ENCODE data around the gene CD248. TPM values are rescaled to one million over a fixed set of nuclear protein-coding genes. Genes with fewer than 3 reads are reported as not detected.

CD248 gene
- total and polyA plus RNA-seq, 8 donors, result 0.58 to 66.9 (median 5.7) TPM

DNA sequence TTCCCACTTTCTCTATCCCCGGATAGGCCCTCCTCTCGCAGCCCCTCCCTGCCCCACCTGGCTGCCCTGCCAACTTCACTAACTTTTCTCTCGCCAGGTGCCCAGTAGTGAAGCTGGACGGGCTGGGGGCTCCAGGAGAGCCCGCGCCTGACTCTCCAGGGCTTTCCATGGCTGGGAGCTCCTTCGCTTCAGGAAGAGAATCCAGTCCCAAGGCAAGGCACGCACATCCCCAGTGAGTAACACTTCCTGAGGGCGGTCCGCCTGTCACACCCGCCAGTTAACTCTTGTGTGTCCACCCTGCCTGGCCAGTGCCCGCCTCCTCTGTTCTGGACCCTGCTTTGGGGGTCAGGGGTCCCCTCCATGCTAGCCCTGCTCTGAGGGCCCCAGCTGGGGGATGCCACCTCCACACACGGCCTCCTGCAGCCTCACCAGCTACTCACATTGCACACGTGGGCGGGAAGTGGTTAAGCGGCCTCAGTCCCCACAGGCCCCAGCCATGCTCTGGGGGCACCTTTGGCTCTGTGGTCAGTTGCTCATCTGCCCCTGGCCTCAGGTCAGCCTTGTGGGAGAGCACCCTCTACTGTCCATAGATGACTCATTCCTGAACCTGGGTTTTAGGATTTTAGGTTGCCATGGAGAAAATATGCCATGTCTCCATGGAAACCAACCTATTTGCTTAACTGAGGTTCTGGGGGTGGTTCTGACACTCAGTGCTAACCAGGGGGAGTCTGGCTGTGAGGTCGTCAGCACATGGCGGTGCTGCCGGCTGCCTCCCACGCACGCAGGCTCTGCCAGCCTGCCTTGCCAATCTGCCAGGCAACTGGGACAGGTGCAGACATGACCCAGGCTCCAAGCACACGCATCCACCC lies 19.6 kb upstream of the CD248 start, which contains the start of gene RIN1:
RIN1 (minus strand) TSS at position 201 of the 869 bp plus-strand sequence; CDS start at position 169, 32 bp downstream.
- H3K4me3 ChIP-seq, result peak within 1 kb of the TSS; percentile 46 to 73 (median 62)
- TF ChIP-seq, protein P1, sequence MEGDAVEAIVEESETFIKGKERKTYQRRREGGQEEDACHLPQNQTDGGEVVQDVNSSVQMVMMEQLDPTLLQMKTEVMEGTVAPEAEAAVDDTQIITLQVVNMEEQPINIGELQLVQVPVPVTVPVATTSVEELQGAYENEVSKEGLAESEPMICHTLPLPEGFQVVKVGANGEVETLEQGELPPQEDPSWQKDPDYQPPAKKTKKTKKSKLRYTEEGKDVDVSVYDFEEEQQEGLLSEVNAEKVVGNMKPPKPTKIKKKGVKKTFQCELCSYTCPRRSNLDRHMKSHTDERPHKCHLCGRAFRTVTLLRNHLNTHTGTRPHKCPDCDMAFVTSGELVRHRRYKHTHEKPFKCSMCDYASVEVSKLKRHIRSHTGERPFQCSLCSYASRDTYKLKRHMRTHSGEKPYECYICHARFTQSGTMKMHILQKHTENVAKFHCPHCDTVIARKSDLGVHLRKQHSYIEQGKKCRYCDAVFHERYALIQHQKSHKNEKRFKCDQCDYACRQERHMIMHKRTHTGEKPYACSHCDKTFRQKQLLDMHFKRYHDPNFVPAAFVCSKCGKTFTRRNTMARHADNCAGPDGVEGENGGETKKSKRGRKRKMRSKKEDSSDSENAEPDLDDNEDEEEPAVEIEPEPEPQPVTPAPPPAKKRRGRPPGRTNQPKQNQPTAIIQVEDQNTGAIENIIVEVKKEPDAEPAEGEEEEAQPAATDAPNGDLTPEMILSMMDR (IDR thresholded peaks at IDR 0.05), result peak in 1 of 7 experiments; percentile 13
- TF ChIP-seq POLR2A (IDR thresholded peaks at IDR 0.05), result no peak
- peak in 2 of 3 donors; percentile 72 to 77 for TF ChIP-seq POLR2AphosphoS5 (IDR thresholded peaks at IDR 0.05)
- peaks cover 23 to 41% (median 34%) of the 10 kb centered on the region in 4 donors for H3K4me1 ChIP-seq
- peaks cover 41 to 79% (median 73%) of the 10 kb centered on the region in 4 donors for H3K36me3 ChIP-seq
- DNase-seq, result peak; percentile 75 to 85
- intact Hi-C loops (cut with DNase I; ENCODE audit: low total_unique reads), result no loop called here
- 6 to 11% (median 7%) methylated on average over 11 to 22 of the region's 22 CpGs for WGBS, 5 donors
- no peaks in the 10 kb centered on the region for H3K27me3 ChIP-seq
- H3K9me3 ChIP-seq, result no peaks in the 10 kb centered on the region
- H3K27ac ChIP-seq, result peak within 1 kb of the TSS; percentile 78 to 88 (median 85)

DNA sequence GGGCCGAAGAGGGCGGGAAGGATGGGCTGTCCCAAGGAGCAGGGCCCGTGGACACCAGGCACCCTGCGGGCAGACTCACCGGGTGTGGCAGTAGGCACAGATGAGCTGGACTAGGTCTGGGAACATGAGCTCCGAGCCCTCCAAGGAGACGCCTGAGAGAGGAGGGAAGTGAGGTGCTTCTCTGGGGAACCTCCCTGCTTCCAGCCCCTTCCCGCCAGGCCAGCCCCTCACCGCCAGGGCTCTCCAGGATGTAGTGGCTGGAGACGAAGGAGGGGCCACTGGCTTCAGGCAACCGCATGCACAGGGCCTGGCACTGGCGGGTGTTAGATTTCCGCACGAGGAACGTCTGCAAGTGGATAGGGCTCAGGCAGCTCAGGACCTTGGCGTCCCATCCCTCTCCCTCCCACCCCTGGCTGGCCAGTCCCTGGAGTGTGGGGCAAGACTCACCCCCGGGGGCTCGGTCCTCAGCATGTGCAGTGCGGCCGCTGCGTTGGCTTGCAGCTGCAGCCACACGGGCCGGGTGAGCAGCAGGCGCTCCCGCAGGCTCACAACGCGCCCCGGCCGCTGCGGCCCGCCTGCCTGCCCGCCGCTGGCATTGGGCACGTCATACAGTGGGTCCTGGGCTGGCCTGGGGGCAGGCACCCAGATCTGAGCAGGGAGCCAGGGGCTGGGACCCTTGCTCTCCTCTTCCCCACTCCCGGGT lies 18.8 kb upstream of the CD248 start:
- intact Hi-C loops (cut with DNase I; ENCODE audit: low total_unique reads), result no loop called here
- Histone ChIP-seq H3K27ac (peak overlapping the region; percentile 78 to 88 (median 85)), H3K9me3 (no peaks in the 10 kb centered on the region), H3K27me3 (no peaks in the 10 kb centered on the region), H3K4me3 (peak overlapping the region; percentile 46 to 73 (median 62)), H3K4me1 (peaks cover 23 to 41% (median 34%) of the 10 kb centered on the region in 4 donors), H3K36me3 (peaks cover 33 to 72% (median 66%) of the 10 kb centered on the region in 4 donors)
- DNase-seq, result peak in 1 of 2 donors; percentile 61
- WGBS, 5 donors, result 9 to 40% (median 13%) methylated on average over 4 to 35 of the region's 35 CpGs
- TF ChIP-seq, protein P1 (IDR thresholded peaks at IDR 0.05), result no peak
- TF ChIP-seq POLR2A (IDR thresholded peaks at IDR 0.05) (no peak), EP300 (IDR thresholded peaks at IDR 0.05) (no peak), POLR2AphosphoS5 (IDR thresholded peaks at IDR 0.05) (no peak)

DNA sequence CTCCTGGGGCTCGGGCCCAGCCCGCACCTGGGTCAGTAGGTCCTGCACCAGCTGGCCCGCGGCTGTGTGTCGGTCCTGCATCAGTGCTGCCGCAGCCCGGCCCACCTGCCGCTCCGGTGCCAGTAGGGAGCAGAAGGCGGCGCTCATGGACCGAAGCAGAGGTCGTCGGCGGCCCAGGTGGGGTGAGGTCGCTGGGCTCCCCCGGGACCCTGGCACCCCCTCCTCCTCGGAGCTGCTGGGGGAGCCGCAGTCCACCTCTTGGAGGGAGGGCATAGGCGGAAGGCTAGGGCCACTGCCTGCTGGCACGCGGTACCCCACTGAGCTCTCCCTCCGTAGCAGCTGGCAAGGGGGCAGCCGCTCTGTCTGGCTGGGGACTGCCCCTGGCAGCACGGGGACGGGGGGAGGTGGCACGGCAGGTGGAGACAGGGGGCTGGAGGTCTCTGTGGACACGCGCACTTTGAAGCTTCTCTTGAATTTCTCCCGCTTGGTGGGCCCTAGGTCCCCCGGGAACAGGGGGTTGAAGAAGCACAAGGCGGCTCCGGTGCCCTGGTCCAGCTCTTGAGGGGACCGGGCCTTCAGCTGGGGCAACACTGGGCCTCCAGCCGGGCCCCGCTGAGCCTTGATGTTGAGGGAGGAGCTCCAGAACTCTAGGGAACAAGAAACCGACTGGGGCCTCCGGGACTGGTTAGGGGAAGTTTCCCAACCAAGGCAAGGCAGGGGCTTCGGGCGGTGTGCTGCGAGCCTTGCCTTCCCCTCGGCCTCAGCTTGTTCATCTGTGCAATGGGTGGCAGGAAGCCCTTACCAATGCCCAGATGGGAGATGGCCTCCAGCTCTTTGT lies 18.0 kb upstream of the CD248 start:
- Histone ChIP-seq H3K4me3 (peak overlapping the region; percentile 46 to 73 (median 62)), H3K4me1 (peaks cover 23 to 41% (median 34%) of the 10 kb centered on the region in 4 donors), H3K27ac (peak overlapping the region in 3 of 5 donors; percentile 79 to 88 (median 85)), H3K36me3 (peaks cover 24 to 64% (median 57%) of the 10 kb centered on the region in 4 donors), H3K9me3 (no peaks in the 10 kb centered on the region), H3K27me3 (no peaks in the 10 kb centered on the region)
- intact Hi-C loops (cut with DNase I; ENCODE audit: low total_unique reads), result no loop called here
- WGBS, 5 donors, result 75 to 87% (median 83%) methylated on average over 10 to 42 of the region's 42 CpGs
- no peak for DNase-seq
- TF ChIP-seq, protein P1 (IDR thresholded peaks at IDR 0.05), result no peak
- no peak for TF ChIP-seq POLR2AphosphoS5 (IDR thresholded peaks at IDR 0.05)
- no peak for TF ChIP-seq EP300 (IDR thresholded peaks at IDR 0.05)
- no peak for TF ChIP-seq POLR2A (IDR thresholded peaks at IDR 0.05)

All from stomach (tissue), 9 donors.